Fibroblast of lung (primary cell): Measurements from ENCODE around the gene USP14. TPM values are rescaled to one million over a fixed set of nuclear protein-coding genes. Genes with fewer than 3 reads are reported as not detected.

Experiments
- DNase-seq, 2 donors: peaks; one replicate each; pipeline versions ENCODE4 v3.0.0 to v3.0.0-alpha.2; 2010; ENCODE audit warnings: low read depth in 2 of 2
- H2AFZ ChIP-seq: 2 replicates; pipeline ENCODE4 v1.5.1; 2012; ENCODE audit warnings: low read length, control low read depth, inconsistent platforms
- H3K27ac ChIP-seq: 2 replicates; pipeline ENCODE4 v1.5.1; 2011; ENCODE audit warnings: low read length, control low read depth; ENCODE audit not compliant: insufficient read depth
- H3K27me3 ChIP-seq: 2 replicates; pipeline ENCODE4 v1.5.1; 2011; ENCODE audit warnings: mild to moderate bottlenecking, low read length; ENCODE audit not compliant: control insufficient read depth, insufficient read depth
- H3K36me3 ChIP-seq: 2 replicates; pipeline ENCODE4 v1.5.1; 2011; ENCODE audit warnings: low read length; ENCODE audit not compliant: control insufficient read depth, insufficient read depth
- H3K4me1 ChIP-seq: 2 replicates; pipeline ENCODE4 v1.5.1; 2011; ENCODE audit warnings: low read length; ENCODE audit not compliant: control insufficient read depth, insufficient read depth; ENCODE audit errors: extremely low read depth
- H3K4me2 ChIP-seq: 2 replicates; pipeline ENCODE4 v1.5.1; 2011; ENCODE audit warnings: low read length, control low read depth; ENCODE audit not compliant: insufficient read depth; ENCODE audit errors: extremely low read depth
- H3K4me3 ChIP-seq, 4 experiments: fragments of 200-600 bp in 1 of 4; sonication (generic) in 1 of 4; replicated peaks in 1 of 4; 2 replicates each; pipeline ENCODE4 v1.5.1; 2011 to 2016; ENCODE audit warnings: low read length in 4 of 4, low read depth in 3 of 4, mild to moderate bottlenecking in 3 of 4, control low read depth in 2 of 4, inconsistent platforms in 1 of 4, mixed read lengths in 1 of 4; ENCODE audit not compliant: insufficient read depth in 1 of 4; ENCODE audit errors: control extremely low read depth in 1 of 4
- H3K79me2 ChIP-seq: 2 replicates; pipeline ENCODE4 v1.5.1; 2012; ENCODE audit warnings: mild to moderate bottlenecking, low read length, inconsistent platforms; ENCODE audit not compliant: control insufficient read depth, insufficient read depth
- H3K9ac ChIP-seq: 2 replicates; pipeline ENCODE4 v1.5.1; 2011; ENCODE audit warnings: mild to moderate bottlenecking, low read length, control low read depth; ENCODE audit not compliant: insufficient read depth
- H3K9me3 ChIP-seq: 2 replicates; pipeline ENCODE4 v1.5.1; 2012; ENCODE audit warnings: low read depth, low read length; ENCODE audit not compliant: control insufficient read depth, insufficient read depth
- H4K20me1 ChIP-seq: 2 replicates; pipeline ENCODE4 v1.5.1; 2011; ENCODE audit warnings: low read length; ENCODE audit not compliant: control insufficient read depth, insufficient read depth; ENCODE audit errors: extremely low read depth
- CTCF ChIP-seq, 2 donors: IDR thresholded peaks in 1 of 2; conservative IDR thresholded peaks in 1 of 2; 1 replicate in 1 of 2; 2 replicates in 1 of 2; pipeline ENCODE4 v1.5.1; 2011 to 2012; ENCODE audit warnings: low read length in 2 of 2, control low read depth in 1 of 2, inconsistent platforms in 1 of 2, low read depth in 1 of 2, mild to moderate bottlenecking in 1 of 2
- EZH2 ChIP-seq: IDR thresholded peaks from 2 replicates; pipeline ENCODE4 v1.5.1; 2012; ENCODE audit warnings: low read length, control low read depth, mild to moderate bottlenecking; ENCODE audit errors: missing control alignments
- polyA plus RNA-seq, 2 donors: library from polyadenylated mRNA; depleted of rRNA in 1 of 2; stranded (reverse) in 1 of 2; unstranded in 1 of 2; fragments of >200 nt; gene quantifications; 2 replicates each; pipeline ENCODE4 v1.2.1, GENCODE V29; 2011 to 2012; ENCODE audit warnings: missing spikeins in 1 of 2
- total RNA-seq: library from RNA; depleted of rRNA; stranded (reverse); fragments of >200 nt; gene quantifications from 2 replicates; pipeline ENCODE4 v1.2.1, GENCODE V29; 2014

The USP14 gene
- total and polyA plus RNA-seq, 2 donors (not counting 1 experiment from before 2014, with no cell fraction given) = 21.5 to 39.5 TPM

GRCh38 chr18:154151-154550, 4.2 kb upstream of the USP14 start:
- H2AFZ ChIP-seq = no peak overlapping the region
- no peaks in the 10 kb centered on the region for H4K20me1 ChIP-seq
- H3K79me2 ChIP-seq = peaks cover 5% of the 10 kb centered on the region
- DNase-seq = peak in 1 of 2 donors; percentile 37
- no peak overlapping the region for H3K9ac ChIP-seq
- no peaks in the 10 kb centered on the region for H3K4me1 ChIP-seq
- TF ChIP-seq EZH2 (no peak), CTCF (conservative IDR thresholded peaks at IDR 0.05 in 1 of 2, IDR thresholded peaks at IDR 0.05 in 1 of 2; ENCODE audit: low read depth in 1 of 2, low read length in 2 of 2) (no peak)
- no peaks in the 10 kb centered on the region for H3K9me3 ChIP-seq
- H3K4me3 ChIP-seq = no peak overlapping the region
- H3K4me2 ChIP-seq = no peak overlapping the region
- no peak overlapping the region for H3K27ac ChIP-seq
- H3K36me3 ChIP-seq = no peaks in the 10 kb centered on the region
- no peaks in the 10 kb centered on the region for H3K27me3 ChIP-seq

- H3K27ac ChIP-seq = no peak overlapping the region
- H3K36me3 ChIP-seq = no peaks in the 10 kb centered on the region
- TF ChIP-seq EZH2 = no peak
- TF ChIP-seq CTCF (conservative IDR thresholded peaks at IDR 0.05 in 1 of 2, IDR thresholded peaks at IDR 0.05 in 1 of 2; ENCODE audit: low read depth in 1 of 2, low read length in 2 of 2) = no peak
- no peak for DNase-seq
- H3K4me2 ChIP-seq = no peak overlapping the region
- H3K4me1 ChIP-seq = no peaks in the 10 kb centered on the region
- H3K79me2 ChIP-seq = peaks cover 21% of the 10 kb centered on the region
- no peak overlapping the region for H2AFZ ChIP-seq
- no peaks in the 10 kb centered on the region for H4K20me1 ChIP-seq
- no peak overlapping the region for H3K4me3 ChIP-seq
- no peaks in the 10 kb centered on the region for H3K27me3 ChIP-seq
- no peak overlapping the region for H3K9ac ChIP-seq
- no peaks in the 10 kb centered on the region for H3K9me3 ChIP-seq
Observed at GRCh38 chr18:155688-156087, 2.7 kb upstream of the USP14 start.

GRCh38 chr18:156514-157230, 1.7 kb upstream of the USP14 start:
- H3K4me3 ChIP-seq = no peak overlapping the region
- peaks cover 30% of the 10 kb centered on the region for H3K79me2 ChIP-seq
- no peak overlapping the region for H3K4me2 ChIP-seq
- no peaks in the 10 kb centered on the region for H3K9me3 ChIP-seq
- no peak overlapping the region for H3K27ac ChIP-seq
- no peaks in the 10 kb centered on the region for H3K27me3 ChIP-seq
- no peak for TF ChIP-seq CTCF (conservative IDR thresholded peaks at IDR 0.05 in 1 of 2, IDR thresholded peaks at IDR 0.05 in 1 of 2; ENCODE audit: low read depth in 1 of 2, low read length in 2 of 2)
- TF ChIP-seq EZH2 = no peak
- no peaks in the 10 kb centered on the region for H4K20me1 ChIP-seq
- no peaks in the 10 kb centered on the region for H3K4me1 ChIP-seq
- no peak for DNase-seq
- no peak overlapping the region for H2AFZ ChIP-seq
- H3K36me3 ChIP-seq = no peaks in the 10 kb centered on the region
- H3K9ac ChIP-seq = no peak overlapping the region
